IPS-18c (cell line): ENCODE data around the gene COL8A2.

Experiments used
- H3K4me3 ChIP-seq: 2 replicates; pipeline ENCODE4 v1.7.0; 2013; ENCODE audit warnings: low read depth, mild to moderate bottlenecking, low read length, moderate library complexity; ENCODE audit not compliant: insufficient read depth
- H3K9me3 ChIP-seq: one replicate; pipeline ENCODE4 v1.6.1; 2013; ENCODE audit warnings: mild to moderate bottlenecking, low read length, moderate library complexity; ENCODE audit not compliant: control insufficient read depth, insufficient read depth

The COL8A2 gene

DNA sequence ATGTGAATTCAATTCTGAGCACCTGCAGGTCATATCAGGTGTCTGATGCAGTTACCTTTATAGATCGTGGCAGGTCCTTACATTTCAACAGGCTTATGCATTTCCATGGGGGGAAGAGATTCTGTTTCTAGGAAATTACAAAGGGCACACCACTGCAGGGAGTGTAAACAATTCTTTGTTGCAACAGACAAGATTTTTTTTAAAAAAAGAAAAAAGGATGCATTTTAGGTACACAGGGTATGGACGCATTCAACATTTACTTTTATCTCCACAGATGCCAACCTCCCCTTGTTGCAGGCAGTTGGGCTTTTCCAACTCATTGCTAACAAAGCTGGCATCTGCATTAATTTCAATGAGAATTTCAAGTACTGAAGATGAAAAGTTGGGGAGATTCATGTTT, 54.7 kb downstream of the COL8A2 start:
- Histone ChIP-seq H3K4me3 (no peak overlapping the region), H3K9me3 (no peaks in the 10 kb centered on the region)

DNA sequence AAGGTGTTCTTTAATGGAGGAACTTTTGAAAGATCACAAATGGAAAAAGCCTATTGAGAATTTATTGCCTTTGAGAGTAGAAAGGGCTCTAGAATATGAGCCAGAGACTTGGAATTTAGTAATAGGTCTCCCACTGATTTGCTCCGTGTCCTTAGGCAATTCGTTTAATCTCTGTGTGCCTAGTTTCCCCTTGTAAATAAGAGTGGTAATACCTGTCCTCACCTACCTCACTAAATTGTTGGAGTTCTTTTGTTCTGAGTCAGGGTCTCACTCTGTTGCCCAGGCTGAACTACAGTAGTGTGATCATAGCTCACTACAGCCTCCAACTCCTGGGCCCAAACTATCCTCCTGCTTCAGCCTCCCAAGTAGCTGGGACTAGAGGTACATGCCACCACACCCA, 56.2 kb downstream of the COL8A2 start:
- Histone ChIP-seq H3K4me3 (no peak overlapping the region), H3K9me3 (no peaks in the 10 kb centered on the region)

DNA sequence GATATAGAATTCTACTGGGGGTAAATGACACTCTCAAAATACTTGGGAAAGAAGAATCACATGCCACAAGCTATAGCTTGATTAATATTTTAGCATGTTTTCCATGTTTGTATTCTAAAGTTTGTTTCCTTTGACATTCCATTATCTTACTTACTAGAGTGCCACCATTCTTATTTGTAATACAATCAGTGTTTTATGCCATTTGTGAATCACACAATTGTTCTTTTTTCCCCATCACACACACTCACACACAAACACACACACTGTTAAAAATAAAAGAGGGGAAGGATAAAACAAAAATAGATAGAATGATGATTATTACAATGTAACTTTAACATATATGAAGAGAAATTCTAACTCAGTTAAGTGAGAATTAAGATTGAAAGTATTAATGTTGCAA, 57.2 kb downstream of the COL8A2 start:
- Histone ChIP-seq H3K4me3 (no peak overlapping the region), H3K9me3 (no peaks in the 10 kb centered on the region)

DNA sequence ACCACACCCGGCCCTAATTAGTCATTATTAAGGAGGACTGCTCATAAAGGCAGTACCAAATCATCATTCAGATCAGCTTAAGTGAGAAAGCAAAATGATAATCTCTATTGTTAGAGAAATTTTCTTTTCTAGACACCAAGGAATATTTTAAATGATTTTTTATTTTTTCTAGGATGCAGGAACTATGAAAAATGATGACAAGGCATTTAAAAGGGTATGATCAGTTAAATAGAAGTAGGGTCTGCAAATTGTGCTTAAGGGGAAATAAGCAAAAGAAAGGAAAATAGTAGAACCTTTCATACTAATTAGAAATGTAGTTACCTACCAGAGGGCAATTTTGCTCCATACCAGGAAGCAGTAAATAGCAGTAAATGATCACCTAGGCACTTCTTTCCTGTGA, 62.7 kb downstream of the COL8A2 start:
- Histone ChIP-seq H3K4me3 (no peak overlapping the region), H3K9me3 (no peaks in the 10 kb centered on the region)

DNA sequence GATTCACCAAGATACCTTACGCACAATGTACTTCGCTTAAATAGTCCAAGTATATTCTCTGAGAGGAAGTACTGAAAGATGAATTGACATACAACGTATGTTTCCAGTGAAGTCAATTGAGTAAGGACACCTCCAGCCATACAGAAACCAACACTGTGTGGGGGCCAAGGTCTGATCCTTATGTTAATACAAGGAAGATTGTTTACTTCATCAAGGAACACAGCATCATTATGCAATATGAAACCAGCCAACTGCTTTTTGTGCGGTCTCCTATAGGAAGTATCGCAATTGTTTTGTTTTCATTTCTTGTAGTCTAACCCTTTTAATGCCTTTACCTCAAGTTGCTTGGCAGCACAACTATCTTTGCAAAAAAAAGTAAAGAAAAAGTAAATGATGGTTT, 69.3 kb downstream of the COL8A2 start:
- no peaks in the 10 kb centered on the region for H3K9me3 ChIP-seq
- H3K4me3 ChIP-seq: no peak overlapping the region

DNA sequence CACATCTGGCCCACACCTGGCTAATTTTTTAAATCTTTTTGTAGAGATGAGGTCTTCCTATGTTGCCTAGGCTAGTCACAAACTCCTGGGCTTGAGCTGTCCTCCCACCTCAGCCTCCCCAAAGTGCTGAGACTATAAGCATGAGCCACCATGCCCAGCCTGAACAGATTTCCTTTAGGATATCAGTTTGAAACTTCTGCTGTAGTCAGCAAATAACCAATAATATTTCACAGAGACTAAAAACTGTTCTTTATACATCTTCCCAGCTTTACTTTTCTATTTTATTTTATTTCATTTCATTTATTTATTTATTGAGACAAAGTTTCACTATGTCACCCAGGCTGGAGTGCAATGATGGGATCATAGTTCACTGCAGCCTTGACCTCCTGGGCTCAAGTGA, 71.0 kb downstream of the COL8A2 start:
- Histone ChIP-seq H3K4me3 (no peak overlapping the region), H3K9me3 (no peaks in the 10 kb centered on the region)

DNA sequence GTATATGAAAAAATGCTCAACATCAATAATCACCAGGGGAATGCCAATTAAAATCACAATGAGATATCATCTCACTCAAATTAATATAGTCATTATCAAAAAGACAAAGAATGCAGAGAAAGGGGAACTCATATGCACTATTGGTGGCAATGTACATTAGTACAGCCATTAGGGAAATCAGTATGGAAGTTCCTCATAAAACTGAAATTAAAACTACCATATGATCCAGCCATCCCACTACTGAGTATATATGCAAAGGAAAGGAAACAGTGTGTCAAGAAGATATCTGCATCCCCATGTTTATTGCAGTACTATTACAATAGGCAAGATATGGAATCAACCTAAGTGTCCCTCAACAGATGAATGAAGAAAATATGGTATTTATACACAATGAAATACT, 73.2 kb downstream of the COL8A2 start:
- no peak overlapping the region for H3K4me3 ChIP-seq
- no peaks in the 10 kb centered on the region for H3K9me3 ChIP-seq
